ENCODE results near the gene RAD51D.

- TF ChIP-seq CTCF (optimal IDR thresholded peaks at IDR 0.05 in 1 of 3, IDR thresholded peaks at IDR 0.05 in 1 of 3, conservative IDR thresholded peaks at IDR 0.05 in 1 of 3; ENCODE audit: extremely low read depth in 1 of 3, insufficient read depth in 2 of 3, low read length in 3 of 3) (no peak), EZH2 (IDR thresholded peaks at IDR 0.05; ENCODE audit: low read length) (no peak)
Measured at GRCh38 chr17:35130392-35130791, 10.7 kb upstream of the RAD51D start.

Measured in keratinocyte (primary cell).